ENCODE results near the gene LRRC23. TPM values are rescaled to one million over a fixed set of nuclear protein-coding genes. Genes with fewer than 3 reads are reported as not detected.
"Not testable (repeated sequence)": the region's sequence is repeated elsewhere in the genome, so short reads cannot be mapped to it uniquely, and the experiment has no call there.

Gene LRRC23
- total RNA-seq, 1 donor from 2014 or later = 2.6 TPM

DNA sequence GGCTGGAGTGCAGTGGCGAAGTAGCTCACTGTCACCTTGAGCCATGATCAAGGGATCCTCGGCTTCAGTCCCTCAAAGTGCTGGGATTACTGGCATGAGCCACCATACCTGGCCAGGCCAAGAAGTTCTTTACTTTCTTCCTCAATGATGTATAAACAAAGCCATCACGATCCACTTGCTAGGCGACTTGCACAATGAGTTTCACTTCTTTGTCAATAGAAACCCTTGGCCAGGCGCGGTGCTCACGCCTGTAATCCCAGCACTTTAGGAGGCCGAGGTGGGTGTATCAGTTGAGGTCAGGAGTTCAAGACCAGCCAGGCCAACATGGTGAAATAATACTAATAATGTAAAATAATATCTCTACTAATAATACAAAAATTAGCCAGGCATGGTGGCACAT is 17.2 kb upstream of the LRRC23 start:
- DNase-seq = no peak
- Mint-ChIP-seq H3K36me3 (ENCODE audit: unreplicated experiment) (no peaks in the 10 kb centered on the region), H3K27ac (ENCODE audit: unreplicated experiment) (no peak overlapping the region), H3K9me3 (ENCODE audit: unreplicated experiment) (peaks cover 7% of the 10 kb centered on the region), H3K4me3 (ENCODE audit: unreplicated experiment) (no peak overlapping the region), H3K27me3 (ENCODE audit: unreplicated experiment) (peaks cover 8% of the 10 kb centered on the region), H3K4me1 (ENCODE audit: low read depth, unreplicated experiment) (peaks cover 4% of the 10 kb centered on the region)
- TF ChIP-seq, protein P1, sequence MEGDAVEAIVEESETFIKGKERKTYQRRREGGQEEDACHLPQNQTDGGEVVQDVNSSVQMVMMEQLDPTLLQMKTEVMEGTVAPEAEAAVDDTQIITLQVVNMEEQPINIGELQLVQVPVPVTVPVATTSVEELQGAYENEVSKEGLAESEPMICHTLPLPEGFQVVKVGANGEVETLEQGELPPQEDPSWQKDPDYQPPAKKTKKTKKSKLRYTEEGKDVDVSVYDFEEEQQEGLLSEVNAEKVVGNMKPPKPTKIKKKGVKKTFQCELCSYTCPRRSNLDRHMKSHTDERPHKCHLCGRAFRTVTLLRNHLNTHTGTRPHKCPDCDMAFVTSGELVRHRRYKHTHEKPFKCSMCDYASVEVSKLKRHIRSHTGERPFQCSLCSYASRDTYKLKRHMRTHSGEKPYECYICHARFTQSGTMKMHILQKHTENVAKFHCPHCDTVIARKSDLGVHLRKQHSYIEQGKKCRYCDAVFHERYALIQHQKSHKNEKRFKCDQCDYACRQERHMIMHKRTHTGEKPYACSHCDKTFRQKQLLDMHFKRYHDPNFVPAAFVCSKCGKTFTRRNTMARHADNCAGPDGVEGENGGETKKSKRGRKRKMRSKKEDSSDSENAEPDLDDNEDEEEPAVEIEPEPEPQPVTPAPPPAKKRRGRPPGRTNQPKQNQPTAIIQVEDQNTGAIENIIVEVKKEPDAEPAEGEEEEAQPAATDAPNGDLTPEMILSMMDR (IDR thresholded peaks at IDR 0.05; ENCODE audit: partially characterized antibody, unreplicated experiment) = no peak

DNA sequence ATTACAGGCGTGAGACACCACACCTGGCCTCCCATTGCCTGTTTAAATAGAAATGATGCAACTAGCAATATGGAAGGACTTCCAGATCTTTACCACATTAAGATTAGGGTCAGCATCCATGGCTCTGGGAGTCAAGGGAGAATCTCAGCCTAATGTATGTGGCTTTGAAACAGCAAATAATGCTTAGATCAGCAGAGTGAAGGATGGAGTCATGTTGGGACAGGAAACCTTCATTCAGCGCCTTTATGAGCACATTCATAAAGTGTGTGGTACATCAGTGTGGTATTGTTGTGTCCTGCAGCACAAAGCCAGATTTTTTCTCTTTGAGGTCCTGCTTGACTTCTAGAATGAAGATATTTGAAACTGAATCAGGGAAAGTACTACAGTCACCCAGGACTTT is 16.3 kb upstream of the LRRC23 start:
- TF ChIP-seq, protein P1 (IDR thresholded peaks at IDR 0.05; ENCODE audit: partially characterized antibody, unreplicated experiment) = no peak
- H3K4me3 Mint-ChIP-seq (ENCODE audit: unreplicated experiment) = no peak overlapping the region
- peaks cover 4% of the 10 kb centered on the region for H3K4me1 Mint-ChIP-seq (ENCODE audit: low read depth, unreplicated experiment)
- DNase-seq = no peak
- no peak overlapping the region for H3K27ac Mint-ChIP-seq (ENCODE audit: unreplicated experiment)
- no peaks in the 10 kb centered on the region for H3K36me3 Mint-ChIP-seq (ENCODE audit: unreplicated experiment)
- H3K27me3 Mint-ChIP-seq (ENCODE audit: unreplicated experiment) = peaks cover 8% of the 10 kb centered on the region
- H3K9me3 Mint-ChIP-seq (ENCODE audit: unreplicated experiment) = peaks cover 7% of the 10 kb centered on the region

DNA sequence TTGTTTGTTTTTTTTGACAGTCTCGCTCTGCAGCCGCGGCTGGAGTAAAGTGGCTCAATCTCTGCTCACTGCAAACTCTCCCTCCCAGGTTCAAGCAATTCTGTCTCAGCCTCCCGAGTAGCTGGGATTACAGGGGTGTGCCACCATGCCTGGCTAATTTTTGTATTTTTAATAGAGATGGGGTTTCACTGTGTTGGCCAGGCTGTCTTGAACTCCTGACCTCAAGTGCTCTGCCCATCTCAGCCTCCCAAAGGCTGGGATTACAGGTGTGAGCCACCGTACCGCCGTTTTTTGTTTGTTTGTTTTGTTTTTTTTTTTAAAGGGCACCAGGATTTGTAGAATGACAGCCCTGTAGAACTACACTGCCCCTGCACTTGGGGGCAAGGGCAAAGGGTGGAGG is 15.8 kb upstream of the LRRC23 start:
- H3K27ac Mint-ChIP-seq (ENCODE audit: unreplicated experiment); H3K9me3 Mint-ChIP-seq (ENCODE audit: unreplicated experiment); H3K36me3 Mint-ChIP-seq (ENCODE audit: unreplicated experiment); H3K4me3 Mint-ChIP-seq (ENCODE audit: unreplicated experiment); H3K27me3 Mint-ChIP-seq (ENCODE audit: unreplicated experiment); DNase-seq; H3K4me1 Mint-ChIP-seq (ENCODE audit: low read depth, unreplicated experiment): not testable (repeated sequence)

DNA sequence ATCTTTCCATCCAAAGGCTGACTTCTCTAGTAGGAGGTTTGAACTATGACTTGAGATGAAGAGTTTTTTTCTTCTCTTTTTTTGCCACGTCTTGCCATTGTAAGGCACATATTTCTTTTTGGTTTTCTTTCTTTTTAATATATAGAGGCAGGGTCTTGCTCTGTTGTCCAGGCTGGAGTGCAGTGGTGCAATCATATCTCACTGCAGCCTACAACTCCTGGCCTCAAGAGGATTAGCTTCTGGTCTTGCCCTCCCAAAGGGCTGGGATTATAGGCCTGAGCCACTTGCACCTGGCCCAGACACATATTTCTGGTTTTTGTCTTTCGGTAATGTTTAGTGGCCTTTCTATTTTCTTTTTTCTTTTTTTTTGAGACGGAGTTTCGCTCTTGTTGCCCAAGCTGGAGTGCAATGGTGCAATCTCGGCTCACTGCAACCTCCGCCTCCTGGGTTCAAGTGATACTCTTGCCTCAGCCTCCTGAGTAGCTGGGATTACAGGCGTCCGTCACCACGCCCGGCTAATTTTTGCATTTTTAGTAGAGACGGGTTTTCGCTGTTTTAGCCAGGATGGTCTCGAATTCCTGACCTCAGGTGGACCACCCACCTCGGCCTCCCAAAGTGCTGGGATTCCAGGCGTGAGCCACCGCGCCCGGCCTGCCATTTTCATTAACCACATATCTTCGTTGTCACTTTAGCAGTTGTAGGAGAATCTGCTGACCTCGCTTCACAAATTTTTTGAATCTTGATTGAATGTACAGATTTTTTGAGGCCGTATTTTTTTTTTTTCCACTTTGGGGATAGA is 14.6 kb upstream of the LRRC23 start:
- not testable (repeated sequence) for DNase-seq; H3K4me1 Mint-ChIP-seq (ENCODE audit: low read depth, unreplicated experiment); H3K27me3 Mint-ChIP-seq (ENCODE audit: unreplicated experiment); H3K9me3 Mint-ChIP-seq (ENCODE audit: unreplicated experiment); H3K36me3 Mint-ChIP-seq (ENCODE audit: unreplicated experiment)
- H3K27ac Mint-ChIP-seq (ENCODE audit: unreplicated experiment) = peak overlapping the region; percentile 95
- peak overlapping the region; percentile 86 for H3K4me3 Mint-ChIP-seq (ENCODE audit: unreplicated experiment)

DNA sequence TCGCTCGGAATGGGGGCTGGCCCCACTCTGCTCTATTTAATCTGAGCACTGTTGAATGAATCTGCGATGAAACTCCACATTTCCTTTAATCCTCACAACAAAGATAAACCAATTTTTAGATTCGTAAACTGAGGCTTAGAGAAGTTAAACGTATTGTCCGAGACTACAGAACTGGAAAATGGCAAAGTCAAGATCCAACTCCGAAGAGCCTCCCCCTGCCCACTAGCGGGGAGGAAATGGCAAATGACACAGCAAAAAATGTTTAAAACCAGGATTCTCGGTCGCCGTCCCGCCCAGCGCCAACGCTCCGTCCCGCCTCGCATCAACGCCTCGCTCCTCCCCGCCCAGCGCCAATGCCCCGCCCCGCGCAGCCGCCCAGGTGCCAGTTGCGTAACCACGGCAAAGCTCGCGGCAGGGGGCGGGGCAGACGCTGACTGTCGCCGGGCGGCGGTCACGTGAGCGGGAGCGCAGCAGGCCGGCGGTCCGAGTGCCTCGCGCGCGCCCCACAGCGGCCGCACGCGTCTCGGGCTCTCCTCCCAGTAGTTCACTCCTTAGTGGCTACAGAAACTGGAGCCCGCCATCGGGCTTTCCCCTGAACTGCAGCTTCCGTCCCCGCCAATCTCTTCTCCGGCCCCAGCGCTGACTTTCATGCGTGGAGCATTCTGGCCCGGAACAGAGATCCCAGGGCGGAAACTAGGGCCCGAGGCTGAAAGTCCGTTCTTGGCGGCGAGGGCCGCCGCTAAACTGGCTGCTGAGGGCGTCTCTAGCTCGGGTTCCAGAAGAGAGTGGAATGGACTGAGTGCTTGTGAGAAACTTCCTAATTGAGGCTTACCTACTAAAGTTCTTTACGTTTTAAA is 13.6 kb upstream of the LRRC23 start:
- TF ChIP-seq, protein P1 (IDR thresholded peaks at IDR 0.05; ENCODE audit: partially characterized antibody, unreplicated experiment) = peak; percentile 78
- peak; percentile 100 for DNase-seq
- H3K4me1 Mint-ChIP-seq (ENCODE audit: low read depth, unreplicated experiment) = no peaks in the 10 kb centered on the region
- peaks cover 4% of the 10 kb centered on the region for H3K9me3 Mint-ChIP-seq (ENCODE audit: unreplicated experiment)
- peaks cover 9% of the 10 kb centered on the region for H3K27me3 Mint-ChIP-seq (ENCODE audit: unreplicated experiment)
- peak overlapping the region; percentile 86 for H3K4me3 Mint-ChIP-seq (ENCODE audit: unreplicated experiment)
- peak overlapping the region; percentile 95 for H3K27ac Mint-ChIP-seq (ENCODE audit: unreplicated experiment)
- no peaks in the 10 kb centered on the region for H3K36me3 Mint-ChIP-seq (ENCODE audit: unreplicated experiment)

DNA sequence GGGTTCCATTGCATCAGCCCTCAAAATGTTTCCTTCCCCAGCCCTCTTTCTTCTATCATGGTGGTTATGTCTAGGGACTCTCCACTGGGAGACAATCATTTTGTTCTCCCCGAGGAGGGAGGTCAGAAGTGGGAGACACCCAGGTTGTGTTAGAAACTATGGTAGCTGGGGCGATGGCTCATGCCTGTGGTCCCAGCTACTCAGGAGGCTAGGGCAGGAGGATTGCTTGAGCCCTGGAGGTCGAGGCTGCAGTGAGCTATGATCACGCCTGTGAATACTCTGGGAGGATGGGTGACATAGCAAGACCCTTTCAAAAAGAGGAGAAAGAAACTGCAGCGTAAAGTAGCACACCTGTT is 13.0 kb upstream of the LRRC23 start:
- peaks cover 4% of the 10 kb centered on the region for H3K9me3 Mint-ChIP-seq (ENCODE audit: unreplicated experiment)
- DNase-seq = no peak
- TF ChIP-seq, protein P1 (IDR thresholded peaks at IDR 0.05; ENCODE audit: partially characterized antibody, unreplicated experiment) = no peak
- no peaks in the 10 kb centered on the region for H3K4me1 Mint-ChIP-seq (ENCODE audit: low read depth, unreplicated experiment)
- H3K4me3 Mint-ChIP-seq (ENCODE audit: unreplicated experiment) = peak overlapping the region; percentile 72
- H3K36me3 Mint-ChIP-seq (ENCODE audit: unreplicated experiment) = no peaks in the 10 kb centered on the region
- H3K27me3 Mint-ChIP-seq (ENCODE audit: unreplicated experiment) = peaks cover 9% of the 10 kb centered on the region
- peak overlapping the region; percentile 83 for H3K27ac Mint-ChIP-seq (ENCODE audit: unreplicated experiment)

DNA sequence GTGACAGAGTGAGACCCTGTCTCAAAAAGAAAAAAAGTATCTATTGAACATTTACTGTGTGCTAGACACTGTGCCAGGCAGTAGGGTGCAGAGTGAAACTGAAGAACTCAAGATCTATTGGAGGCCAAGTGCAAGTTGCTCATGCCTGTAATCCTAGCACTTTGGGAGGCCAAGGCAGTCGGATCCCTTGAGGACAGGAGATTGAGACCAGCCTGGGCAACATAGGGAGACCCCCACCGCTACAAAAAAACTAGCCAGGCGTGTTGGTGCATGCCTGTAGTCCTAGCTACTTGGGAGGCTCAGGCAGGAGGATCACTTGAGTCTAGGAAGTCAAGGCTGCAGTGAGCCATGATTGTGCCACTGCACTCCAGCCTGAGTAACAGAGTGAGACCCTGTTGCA is 11.9 kb upstream of the LRRC23 start:
- not testable (repeated sequence) for H3K27me3 Mint-ChIP-seq (ENCODE audit: unreplicated experiment); H3K4me3 Mint-ChIP-seq (ENCODE audit: unreplicated experiment)

More for the DNA sequence above, 11.9 kb upstream of the LRRC23 start:
- H3K9me3 Mint-ChIP-seq (ENCODE audit: unreplicated experiment); H3K27ac Mint-ChIP-seq (ENCODE audit: unreplicated experiment); DNase-seq; H3K36me3 Mint-ChIP-seq (ENCODE audit: unreplicated experiment); H3K4me1 Mint-ChIP-seq (ENCODE audit: low read depth, unreplicated experiment): not testable (repeated sequence)
